Chondrocyte (in vitro differentiated cells): Measurements from ENCODE around the gene ESR1. TPM values are rescaled to one million over a fixed set of nuclear protein-coding genes. Genes with fewer than 3 reads are reported as not detected.

Source experiments
- DNase-seq: peaks from one replicate; pipeline ENCODE4 v3.0.0; 2021; ENCODE audit warnings: mixed read lengths, low spot score
- H3K27ac Mint-ChIP-seq: one replicate; pipeline ENCODE4 v1.8.0; 2021; ENCODE audit warnings: mild to moderate bottlenecking, moderate library complexity, mixed read lengths; ENCODE audit not compliant: unreplicated experiment
- H3K27me3 Mint-ChIP-seq: 2 replicates; pipeline ENCODE4 v1.8.0; 2021; ENCODE audit warnings: low read depth, mixed read lengths
- H3K36me3 Mint-ChIP-seq: 2 replicates; pipeline ENCODE4 v1.8.0; 2021; ENCODE audit warnings: low read depth, mixed read lengths
- H3K4me1 Mint-ChIP-seq: 2 replicates; pipeline ENCODE4 v1.8.0; 2021; ENCODE audit warnings: low read depth, mild to moderate bottlenecking, mixed read lengths
- H3K4me3 Mint-ChIP-seq: one replicate; pipeline ENCODE4 v1.8.0; 2021; ENCODE audit warnings: mild to moderate bottlenecking, moderate library complexity, mixed read lengths; ENCODE audit not compliant: unreplicated experiment
- H3K9me3 Mint-ChIP-seq: 2 replicates; pipeline ENCODE4 v1.8.0; 2021; ENCODE audit warnings: low read depth, mixed read lengths
- CTCF ChIP-seq: fragments of 200-600 bp; sonication (generic); IDR thresholded peaks from 2 replicates; pipeline ENCODE4 v1.5.0; 2021; ENCODE audit warnings: antibody characterized with exemption, mild to moderate bottlenecking, moderate library complexity
- total RNA-seq: library from RNA; stranded (reverse); gene quantifications from 3 replicates; pipeline ENCODE4 v1.2.1, GENCODE V29; 2021

ESR1 gene
- total RNA-seq, 1 donor from 2014 or later: not detected

DNA sequence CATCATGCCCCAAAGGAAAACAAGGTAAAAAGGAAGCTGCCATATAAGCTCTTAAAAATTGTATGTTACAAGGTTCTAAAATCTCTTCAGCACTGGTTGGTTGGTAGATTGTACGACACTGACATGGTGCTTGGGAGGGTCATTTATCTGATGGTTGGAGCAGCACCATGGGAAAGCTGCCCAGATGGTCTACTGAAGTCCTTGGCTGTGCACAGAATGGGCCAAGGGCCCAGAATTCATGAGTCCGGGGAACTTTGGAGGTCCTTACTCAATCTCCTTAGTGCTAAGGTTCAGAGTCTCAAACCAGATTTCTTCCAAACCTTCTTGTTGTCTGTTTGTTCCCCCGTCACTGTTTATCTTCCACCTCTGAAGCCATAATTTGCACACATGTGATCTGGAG lies 314.4 kb downstream of the ESR1 start:
- Mint-ChIP-seq H3K4me3 (no peak overlapping the region), H3K36me3 (peaks cover 37% of the 10 kb centered on the region), H3K27me3 (no peaks in the 10 kb centered on the region), H3K9me3 (peaks cover 3% of the 10 kb centered on the region), H3K4me1 (peaks cover 7% of the 10 kb centered on the region), H3K27ac (no peak overlapping the region)
- no peak for TF ChIP-seq CTCF
- no peak for DNase-seq

DNA sequence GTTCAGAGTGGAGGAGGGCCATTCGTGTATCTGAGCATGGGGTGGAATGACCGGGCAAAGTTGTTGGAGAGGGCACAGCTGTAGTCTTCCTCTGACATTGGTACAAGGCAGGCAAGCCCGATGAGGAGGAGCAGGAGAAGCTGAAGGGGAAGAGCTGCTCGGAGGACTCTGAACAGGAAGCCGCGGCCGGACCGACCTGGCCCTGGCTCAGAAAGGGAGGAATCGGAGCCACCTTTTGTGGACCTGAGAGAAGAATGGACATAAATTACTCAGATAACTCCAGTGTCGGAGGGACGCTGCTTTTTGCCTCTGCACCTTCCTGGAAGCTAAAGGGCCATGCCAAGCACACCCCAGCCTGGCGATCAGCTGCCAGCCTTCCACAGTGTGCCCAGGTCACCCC lies 315.0 kb downstream of the ESR1 start:
- Mint-ChIP-seq H3K36me3 (peaks cover 37% of the 10 kb centered on the region), H3K27ac (no peak overlapping the region), H3K4me3 (no peak overlapping the region), H3K4me1 (peaks cover 8% of the 10 kb centered on the region), H3K27me3 (no peaks in the 10 kb centered on the region), H3K9me3 (peaks cover 3% of the 10 kb centered on the region)
- DNase-seq: no peak
- no peak for TF ChIP-seq CTCF

DNA sequence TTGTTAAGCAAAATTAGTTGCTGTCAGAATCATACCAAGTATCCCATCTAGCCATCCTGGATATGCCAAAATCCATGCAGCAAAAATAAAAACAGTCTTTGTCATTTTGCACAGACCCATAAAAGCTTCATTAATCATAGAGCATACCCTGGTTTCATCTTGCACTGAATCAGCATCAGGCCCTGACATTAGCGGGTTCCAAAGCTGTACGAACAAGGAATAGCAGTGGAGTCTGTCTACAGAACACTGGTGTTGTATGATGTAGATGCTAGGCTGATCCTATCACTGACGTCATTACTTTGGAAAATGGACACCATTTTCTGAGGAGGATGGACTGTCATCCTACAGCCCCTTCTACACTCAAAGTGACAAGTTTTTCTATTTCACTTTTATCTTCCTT lies 315.6 kb downstream of the ESR1 start:
- peaks cover 14% of the 10 kb centered on the region for H3K4me1 Mint-ChIP-seq
- H3K27me3 Mint-ChIP-seq: no peaks in the 10 kb centered on the region

GRCh38 chr6:152124429-152125074 lies 317.1 kb downstream of the ESR1 start:
- Mint-ChIP-seq H3K4me3 (no peak overlapping the region), H3K4me1 (peaks cover 19% of the 10 kb centered on the region), H3K27ac (no peak overlapping the region), H3K36me3 (peaks cover 33% of the 10 kb centered on the region), H3K9me3 (no peaks in the 10 kb centered on the region), H3K27me3 (no peaks in the 10 kb centered on the region)
- peak; percentile 92 for TF ChIP-seq CTCF
- DNase-seq: no peak

More for the DNA sequence above, 315.6 kb downstream of the ESR1 start:
- no peak for DNase-seq
- peaks cover 3% of the 10 kb centered on the region for H3K9me3 Mint-ChIP-seq
- TF ChIP-seq CTCF: no peak
- H3K27ac Mint-ChIP-seq: no peak overlapping the region
- H3K36me3 Mint-ChIP-seq: peaks cover 36% of the 10 kb centered on the region
- no peak overlapping the region for H3K4me3 Mint-ChIP-seq

- no peak overlapping the region for H3K4me3 Mint-ChIP-seq
- H3K36me3 Mint-ChIP-seq: peaks cover 25% of the 10 kb centered on the region
- no peaks in the 10 kb centered on the region for H3K9me3 Mint-ChIP-seq
- H3K27ac Mint-ChIP-seq: no peak overlapping the region
- no peaks in the 10 kb centered on the region for H3K27me3 Mint-ChIP-seq
- no peak for DNase-seq
- TF ChIP-seq CTCF: no peak
- peaks cover 31% of the 10 kb centered on the region for H3K4me1 Mint-ChIP-seq
Measured at GRCh38 chr6:152127432-152128165, 320.1 kb downstream of the ESR1 start.
